Prostate gland (tissue), 2 donors: ENCODE results near the gene SLC25A42.

Experiments
- POLR2A ChIP-seq: fragments of 450-650 bp; IDR thresholded peaks from one replicate; pipeline ENCODE4 v1.6.1; 2016; ENCODE audit warnings: antibody characterized with exemption, mild to moderate bottlenecking
- TF ChIP-seq, protein P1 (sequence below), 4 experiments: fragments of 200-600 bp in 2 of 4; fragments of 450-650 bp in 2 of 4; sonication (generic) in 2 of 4; IDR thresholded peaks; 1 replicate in 3 of 4; 2 replicates in 1 of 4; pipeline ENCODE4 v1.5.1; 2016 to 2019; ENCODE audit warnings: antibody characterized with exemption in 4 of 4, mild to moderate bottlenecking in 2 of 4, moderate library complexity in 2 of 4

DNA sequence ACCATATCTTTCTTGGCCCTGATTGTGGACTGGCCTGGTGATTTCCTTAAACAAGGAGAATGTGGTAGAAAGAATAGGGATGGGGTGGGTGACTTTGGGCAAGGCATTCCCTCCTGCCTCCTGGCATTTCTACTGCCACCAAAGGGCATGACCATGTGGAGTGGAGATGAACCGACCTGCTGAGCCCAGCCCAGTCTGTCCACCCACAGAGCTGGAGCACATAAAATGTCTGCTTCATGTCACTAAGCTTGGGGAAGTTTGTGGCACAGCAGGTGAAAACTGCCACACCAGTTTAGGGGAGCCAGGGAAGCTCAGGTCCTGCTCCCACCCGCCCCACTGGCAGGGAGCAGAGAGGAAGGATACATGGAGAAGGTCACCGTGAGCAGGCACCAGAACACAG is 68.2 kb downstream of the SLC25A42 start:
- TF ChIP-seq, protein P1, sequence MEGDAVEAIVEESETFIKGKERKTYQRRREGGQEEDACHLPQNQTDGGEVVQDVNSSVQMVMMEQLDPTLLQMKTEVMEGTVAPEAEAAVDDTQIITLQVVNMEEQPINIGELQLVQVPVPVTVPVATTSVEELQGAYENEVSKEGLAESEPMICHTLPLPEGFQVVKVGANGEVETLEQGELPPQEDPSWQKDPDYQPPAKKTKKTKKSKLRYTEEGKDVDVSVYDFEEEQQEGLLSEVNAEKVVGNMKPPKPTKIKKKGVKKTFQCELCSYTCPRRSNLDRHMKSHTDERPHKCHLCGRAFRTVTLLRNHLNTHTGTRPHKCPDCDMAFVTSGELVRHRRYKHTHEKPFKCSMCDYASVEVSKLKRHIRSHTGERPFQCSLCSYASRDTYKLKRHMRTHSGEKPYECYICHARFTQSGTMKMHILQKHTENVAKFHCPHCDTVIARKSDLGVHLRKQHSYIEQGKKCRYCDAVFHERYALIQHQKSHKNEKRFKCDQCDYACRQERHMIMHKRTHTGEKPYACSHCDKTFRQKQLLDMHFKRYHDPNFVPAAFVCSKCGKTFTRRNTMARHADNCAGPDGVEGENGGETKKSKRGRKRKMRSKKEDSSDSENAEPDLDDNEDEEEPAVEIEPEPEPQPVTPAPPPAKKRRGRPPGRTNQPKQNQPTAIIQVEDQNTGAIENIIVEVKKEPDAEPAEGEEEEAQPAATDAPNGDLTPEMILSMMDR (IDR thresholded peaks at IDR 0.05) = no peak
- TF ChIP-seq POLR2A = no peak
